CMK (cell line): ENCODE measurements around the gene SRD5A3.

Source experiments
- DNase-seq: peaks from one replicate; pipeline ENCODE4 v3.0.0-alpha.2; 2010; ENCODE audit warnings: low read depth

SRD5A3 gene

DNA sequence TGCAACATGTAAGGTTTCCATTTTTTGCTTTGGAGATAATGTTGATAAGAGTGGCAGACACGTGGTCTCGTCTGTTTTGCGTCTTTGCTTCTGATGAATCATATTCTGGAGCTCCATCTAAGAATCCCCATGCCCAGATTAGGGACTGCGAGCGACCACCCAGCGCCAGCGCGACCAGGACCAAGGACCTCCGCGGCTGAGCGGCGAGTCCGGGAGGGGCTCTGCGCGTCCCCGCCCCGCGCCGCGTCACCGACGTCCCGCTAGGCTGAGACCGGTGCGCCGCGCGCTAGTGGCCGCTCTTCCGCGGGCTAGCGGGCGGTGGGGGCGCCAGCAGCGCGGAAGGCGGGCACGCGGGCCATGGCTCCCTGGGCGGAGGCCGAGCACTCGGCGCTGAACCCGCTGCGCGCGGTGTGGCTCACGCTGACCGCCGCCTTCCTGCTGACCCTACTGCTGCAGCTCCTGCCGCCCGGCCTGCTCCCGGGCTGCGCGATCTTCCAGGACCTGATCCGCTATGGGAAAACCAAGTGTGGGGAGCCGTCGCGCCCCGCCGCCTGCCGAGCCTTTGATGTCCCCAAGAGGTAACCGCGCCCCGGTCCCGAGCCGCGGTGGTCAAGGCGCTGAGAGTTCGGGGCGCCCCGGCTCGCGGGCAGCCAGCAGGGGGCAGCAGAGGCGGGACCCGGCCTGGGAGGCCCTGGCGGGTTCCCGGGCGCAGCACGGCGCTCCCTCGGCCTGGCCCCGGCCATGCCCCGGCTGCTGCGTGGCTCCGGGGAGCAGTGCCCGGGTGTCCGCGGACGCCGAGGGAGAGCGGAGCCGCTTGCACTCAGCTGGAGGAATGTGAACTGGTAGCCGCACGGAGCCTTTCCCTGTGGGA lies at the start of gene SRD5A3:
Gene SRD5A3, plus strand, starts transcription at position 263 of the 871 bp plus-strand sequence. Its CDS starts 95 bp downstream, at position 358.
- DNase-seq, result peak; percentile 62

DNA sequence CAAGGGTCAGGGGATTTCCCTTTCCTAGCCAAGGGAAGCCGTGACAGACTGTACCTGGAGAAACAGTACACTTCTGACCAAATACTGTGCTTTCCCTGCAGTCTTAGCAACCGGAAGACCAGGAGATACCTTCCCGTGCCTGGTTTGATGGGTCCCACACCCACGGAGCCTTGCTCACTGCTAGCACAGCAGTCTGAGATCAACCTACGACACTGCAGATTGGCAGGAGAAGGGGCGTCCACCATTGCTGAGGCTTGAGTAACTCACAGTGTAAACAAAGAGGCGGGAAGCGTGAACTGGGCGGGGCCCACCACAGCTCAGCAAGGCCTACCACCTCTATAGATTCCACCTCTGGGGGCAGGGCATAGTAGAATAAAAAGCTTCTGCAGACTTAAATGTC lies 48.7 kb upstream of the SRD5A3 start:
- no peak for DNase-seq

- DNase-seq, result no peak
Measured at GRCh38 chr4:55303760-55304165, 42.3 kb upstream of the SRD5A3 start.

GRCh38 chr4:55304303-55304702 lies 41.7 kb upstream of the SRD5A3 start:
- no peak for DNase-seq

- DNase-seq, result no peak
Measured at GRCh38 chr4:55308071-55308470, 38.0 kb upstream of the SRD5A3 start.

GRCh38 chr4:55311792-55312488 lies 34.1 kb upstream of the SRD5A3 start:
- DNase-seq, result peak; percentile 68

GRCh38 chr4:55312489-55313101 lies 33.4 kb upstream of the SRD5A3 start:
- DNase-seq, result no peak

DNA sequence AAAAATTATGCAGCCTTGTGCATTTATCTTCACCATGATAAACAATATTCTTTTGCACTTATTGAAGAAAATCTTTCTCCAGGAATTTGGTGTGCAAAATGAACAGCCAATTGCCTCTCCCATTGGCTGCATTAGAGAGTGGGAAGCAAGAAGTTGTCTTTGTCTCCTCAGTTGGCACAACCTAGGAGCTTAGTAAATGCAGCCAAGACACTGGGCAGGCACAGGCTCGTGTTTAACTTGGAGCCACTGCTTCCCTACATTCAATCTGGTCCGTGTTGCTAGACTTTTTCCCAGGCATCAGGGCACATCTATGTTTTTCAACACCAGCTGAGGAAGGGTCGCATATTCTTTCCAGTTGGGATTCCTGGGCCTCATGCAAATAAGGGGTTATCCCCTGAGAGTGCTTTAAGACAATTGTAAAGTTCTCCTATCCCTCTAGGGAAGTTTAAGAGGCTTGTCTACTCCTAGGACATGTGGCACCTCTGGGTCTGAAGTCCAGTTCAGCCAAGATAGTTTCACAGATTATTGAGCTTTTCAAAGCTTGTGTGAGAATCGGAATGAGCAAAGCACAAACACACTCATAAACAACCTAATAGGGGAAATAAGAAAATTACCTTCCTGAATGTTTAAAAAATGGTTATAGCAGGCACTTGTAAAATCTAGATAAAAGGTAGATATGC lies 31.8 kb upstream of the SRD5A3 start:
- DNase-seq, result no peak

GRCh38 chr4:55318175-55319129 lies 27.6 kb upstream of the SRD5A3 start:
- DNase-seq, result no peak

- peak; percentile 51 for DNase-seq
Measured at GRCh38 chr4:55321707-55322264, 24.3 kb upstream of the SRD5A3 start.

DNA sequence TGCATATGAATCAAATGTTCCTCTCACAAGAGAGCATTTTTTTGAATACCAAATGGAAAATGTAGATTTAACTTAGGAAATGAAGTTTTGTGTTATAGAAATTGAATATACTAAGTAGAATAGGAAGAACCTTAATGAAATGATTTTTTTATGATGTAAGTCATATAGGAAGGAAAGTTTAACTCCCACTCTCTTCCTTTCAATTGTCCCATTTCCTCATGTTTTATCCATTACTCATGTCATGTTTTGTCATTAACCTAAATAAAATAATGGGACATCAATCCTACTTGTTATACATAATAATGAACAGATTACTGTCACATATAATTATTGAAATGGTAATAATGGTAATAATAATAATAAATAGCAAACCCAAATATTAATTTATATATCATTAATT lies 22.7 kb upstream of the SRD5A3 start:
- no peak for DNase-seq

DNA sequence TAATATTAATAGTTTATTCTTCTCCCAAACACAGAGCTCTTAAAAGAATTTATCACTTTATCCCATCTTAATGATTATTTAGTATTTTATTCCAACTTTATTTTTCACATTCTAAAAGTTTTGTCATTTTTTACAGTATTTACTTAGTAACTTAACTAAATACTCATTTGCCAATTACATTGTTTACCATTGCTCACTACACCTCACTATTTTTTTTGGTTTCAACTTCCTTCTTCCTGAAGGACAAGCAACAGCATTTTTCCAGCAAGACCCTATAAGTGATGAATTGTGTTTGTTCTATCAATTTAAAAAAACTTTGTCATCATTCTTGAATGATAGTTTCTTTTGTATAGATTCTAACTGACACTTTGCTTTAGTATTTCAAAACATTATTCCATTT lies 19.4 kb upstream of the SRD5A3 start:
- no peak for DNase-seq

- DNase-seq, result no peak
Measured at GRCh38 chr4:55329012-55329411, 17.0 kb upstream of the SRD5A3 start.

DNA sequence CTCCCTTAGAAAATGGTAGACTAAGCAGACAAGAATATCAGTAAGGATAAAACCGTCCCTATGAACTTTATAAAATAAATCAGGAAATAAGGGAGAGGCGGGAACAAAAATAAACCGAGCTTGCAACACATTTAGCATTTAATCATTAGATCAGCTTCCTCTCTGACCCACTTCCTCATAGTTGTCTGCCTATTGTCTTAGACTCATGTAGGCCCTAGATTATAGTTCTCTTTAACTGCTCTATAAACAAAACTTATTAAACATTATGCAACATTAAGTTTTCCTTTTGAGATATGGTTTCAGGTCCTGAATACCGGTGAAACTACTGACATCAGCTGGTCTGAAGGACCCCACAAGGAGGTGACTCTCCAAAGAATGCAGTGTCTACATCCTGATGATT lies 15.8 kb upstream of the SRD5A3 start:
- DNase-seq, result no peak

DNA sequence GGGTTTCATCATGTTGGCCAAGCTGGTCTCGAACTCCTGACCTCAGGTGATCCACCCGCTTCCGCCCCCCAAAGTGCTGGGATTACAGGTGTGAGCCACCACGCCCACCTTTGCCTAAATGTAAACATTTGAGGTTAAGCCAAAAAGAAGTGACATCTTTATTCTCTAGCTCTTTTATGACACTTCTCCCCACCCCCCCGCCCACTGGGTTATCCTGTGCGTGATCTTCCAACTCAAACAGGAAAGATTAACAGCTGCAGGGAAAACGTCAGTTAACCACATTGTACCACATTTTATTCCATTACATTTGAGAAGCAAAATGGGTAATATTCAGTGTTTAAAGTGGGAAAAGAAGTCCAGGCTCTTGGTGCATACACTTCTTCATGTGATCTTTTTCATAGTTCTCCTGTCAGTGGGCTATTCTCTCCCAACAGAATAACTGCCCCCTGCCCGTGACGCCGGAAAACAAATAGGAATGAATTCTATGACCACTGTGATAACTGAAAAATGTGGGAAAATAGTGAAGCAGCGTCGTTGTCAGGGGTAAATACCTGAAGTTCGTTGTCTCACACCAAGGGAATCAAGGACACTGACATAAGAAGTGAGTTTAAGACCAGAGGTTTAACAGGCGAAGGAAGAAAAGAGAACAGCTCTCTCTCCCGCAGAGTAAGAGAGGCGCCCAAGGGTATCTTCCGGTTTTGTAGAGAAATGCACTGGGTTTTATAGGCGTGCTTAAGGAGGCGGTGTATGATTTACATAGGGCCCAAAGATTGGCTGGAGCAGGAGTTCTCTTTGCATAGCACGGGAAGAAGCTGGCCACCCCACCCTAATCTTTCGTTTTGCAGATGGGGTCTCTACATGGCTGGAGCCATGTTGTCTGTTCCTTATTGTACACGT lies 9.7 kb upstream of the SRD5A3 start:
- DNase-seq, result no peak

DNA sequence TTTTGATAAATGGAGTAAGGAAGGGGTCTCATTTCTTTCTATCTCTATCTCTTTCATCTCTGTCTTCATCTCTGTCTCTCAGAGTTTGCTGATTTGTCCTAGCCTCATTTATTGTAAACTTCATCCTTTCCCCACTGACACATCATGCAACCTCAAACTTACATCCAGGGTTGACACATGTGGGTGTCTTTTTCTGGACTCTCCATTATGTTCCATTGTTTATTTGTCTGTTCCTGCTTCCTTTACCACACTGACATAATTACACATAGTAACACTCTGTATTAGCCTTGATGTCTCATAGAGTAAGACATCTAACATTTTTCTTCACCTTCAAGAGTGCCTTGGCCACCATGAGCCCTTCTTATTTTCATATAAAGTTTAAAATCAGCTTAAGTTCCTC lies 8.1 kb upstream of the SRD5A3 start:
- no peak for DNase-seq

DNA sequence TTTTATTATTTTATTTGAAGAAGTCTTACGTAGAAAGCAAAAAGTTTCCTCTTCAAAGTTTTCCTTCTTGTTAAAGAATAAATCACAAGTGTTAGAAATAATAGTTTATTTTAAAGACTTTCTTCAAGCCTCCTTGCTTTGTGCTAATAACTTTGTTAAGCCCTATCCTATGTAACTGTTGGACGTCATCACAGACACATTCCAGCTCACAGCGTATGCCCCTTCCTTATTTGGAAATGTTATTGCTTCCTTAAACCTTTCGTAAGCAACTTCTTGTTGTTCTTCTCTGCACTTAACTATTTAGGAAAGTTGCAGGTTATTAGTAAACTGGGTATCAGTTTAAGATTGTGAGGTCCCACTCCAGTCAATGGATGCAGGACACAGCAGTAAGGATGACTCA lies 7.6 kb upstream of the SRD5A3 start:
- no peak for DNase-seq

- no peak for DNase-seq
Measured at GRCh38 chr4:55340266-55340665, 5.8 kb upstream of the SRD5A3 start.

DNA sequence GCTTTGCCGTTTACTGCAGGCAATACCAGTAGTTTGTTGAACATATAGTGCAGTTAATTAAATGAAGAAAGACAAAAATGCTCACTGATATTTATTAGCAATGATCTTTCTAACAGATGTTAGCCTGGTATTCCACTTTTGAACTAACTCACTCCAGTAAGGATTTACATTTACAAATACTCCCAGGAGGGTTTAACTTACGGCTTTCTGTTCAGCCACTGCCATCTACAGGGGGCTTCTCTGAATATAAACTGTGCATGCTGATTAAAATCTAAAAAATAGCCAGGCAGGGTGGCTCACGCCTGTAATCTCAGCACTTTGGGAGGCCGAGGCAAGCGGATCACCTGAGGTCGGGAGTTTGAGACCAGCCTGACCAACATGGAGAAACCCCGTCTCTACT lies 2.2 kb upstream of the SRD5A3 start:
- DNase-seq, result no peak

GRCh38 chr4:55345054-55345453 lies 988 bp upstream of the SRD5A3 start:
- no peak for DNase-seq
